Activated naive CD4-positive, alpha-beta T cell treated with anti-CD3 and anti-CD28 coated beads, Interleukin-2, amount 10 ng/mL, durations not matched to agents 7 days and 5 days (primary cell): ENCODE results near the gene HSF5.

Experiments used
- CTCF ChIA-PET: fragments of 350-600 bp; sonication (Branson Sonifier 250); formaldehyde crosslinking; loops from one replicate; lab custom pipeline; 2021; ENCODE audit warnings: antibody characterized with exemption; lab: Charles Lee
- DNase-seq: peaks from one replicate; pipeline ENCODE4 v3.0.0-alpha.2; 2020
- H3K27ac Mint-ChIP-seq: one replicate; pipeline ENCODE4 v1.8.0; 2021; ENCODE audit warnings: mild to moderate bottlenecking, moderate library complexity, mixed read lengths
- H3K27me3 Mint-ChIP-seq: one replicate; pipeline ENCODE4 v1.8.0; 2021; ENCODE audit warnings: mild to moderate bottlenecking, mixed read lengths
- H3K36me3 Mint-ChIP-seq: one replicate; pipeline ENCODE4 v1.8.0; 2021; ENCODE audit warnings: mixed read lengths
- H3K4me1 Mint-ChIP-seq: one replicate; pipeline ENCODE4 v1.8.0; 2021; ENCODE audit warnings: mixed read lengths
- H3K4me3 Mint-ChIP-seq: one replicate; pipeline ENCODE4 v1.8.0; 2021; ENCODE audit warnings: mild to moderate bottlenecking, moderate library complexity, mixed read lengths
- H3K9me3 Mint-ChIP-seq: one replicate; pipeline ENCODE4 v1.8.0; 2021; ENCODE audit warnings: mixed read lengths

HSF5 gene

DNA sequence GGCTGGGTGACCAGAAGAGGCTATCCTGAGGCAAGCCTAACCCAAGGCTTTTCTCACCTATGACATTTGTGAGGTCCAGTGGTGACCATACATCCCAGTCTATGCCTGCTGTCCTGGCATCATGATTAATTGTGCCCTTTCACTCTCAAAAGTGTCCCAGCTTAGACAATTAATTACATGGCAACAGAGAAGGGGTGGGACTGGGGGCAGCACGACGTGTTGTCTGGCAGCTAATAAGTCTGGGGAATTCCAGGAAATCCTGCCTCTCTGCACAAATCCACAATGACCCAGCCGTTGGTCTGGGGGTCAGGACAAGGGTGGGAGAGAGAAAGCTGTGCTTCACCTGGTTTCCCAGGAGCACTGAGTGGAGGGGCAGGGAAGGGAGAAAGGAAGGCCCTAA lies 40.2 kb upstream of the HSF5 start:
- CTCF ChIA-PET, result interaction anchor here (1.3 to 2.3 kb wide), 3 partner anchors 9 to 228 kb away, joined by 3 to 15 read pairs (median 8); no protein-coding TSS in a partner anchor
- no peaks in the 10 kb centered on the region for H3K36me3 Mint-ChIP-seq
- no peak overlapping the region for H3K4me3 Mint-ChIP-seq
- peaks cover 17% of the 10 kb centered on the region for H3K4me1 Mint-ChIP-seq
- H3K27ac Mint-ChIP-seq, result no peak overlapping the region
- peaks cover 58% of the 10 kb centered on the region for H3K27me3 Mint-ChIP-seq
- no peaks in the 10 kb centered on the region for H3K9me3 Mint-ChIP-seq
- DNase-seq, result no peak

DNA sequence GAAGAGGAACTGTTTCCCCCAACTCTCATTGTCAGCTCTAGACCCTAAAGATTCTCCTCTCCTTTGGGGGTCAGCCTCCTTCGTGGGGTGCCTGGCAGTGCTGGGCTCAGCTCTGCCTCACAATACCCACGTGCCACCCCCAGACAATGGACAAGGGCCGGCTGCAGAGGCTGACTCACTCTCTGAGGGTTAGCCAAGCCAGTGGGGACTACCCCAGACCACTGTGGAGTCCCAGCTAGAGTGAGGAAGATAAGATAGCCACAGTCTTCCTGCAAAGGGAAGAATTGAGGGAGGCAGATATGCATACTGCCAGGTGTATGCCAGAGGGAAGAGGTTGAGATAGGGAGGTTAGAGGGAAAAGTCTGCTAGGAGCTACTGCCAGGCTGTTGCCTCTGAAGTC lies 39.7 kb upstream of the HSF5 start:
- CTCF ChIA-PET, result interaction anchor here (0.9 to 2.3 kb wide), 7 partner anchors 8 to 476 kb away, joined by 3 to 15 read pairs (median 5); no protein-coding TSS in a partner anchor
- DNase-seq, result no peak
- Mint-ChIP-seq H3K4me3 (no peak overlapping the region), H3K9me3 (no peaks in the 10 kb centered on the region), H3K27me3 (peaks cover 53% of the 10 kb centered on the region), H3K36me3 (no peaks in the 10 kb centered on the region), H3K27ac (no peak overlapping the region), H3K4me1 (peaks cover 17% of the 10 kb centered on the region)

DNA sequence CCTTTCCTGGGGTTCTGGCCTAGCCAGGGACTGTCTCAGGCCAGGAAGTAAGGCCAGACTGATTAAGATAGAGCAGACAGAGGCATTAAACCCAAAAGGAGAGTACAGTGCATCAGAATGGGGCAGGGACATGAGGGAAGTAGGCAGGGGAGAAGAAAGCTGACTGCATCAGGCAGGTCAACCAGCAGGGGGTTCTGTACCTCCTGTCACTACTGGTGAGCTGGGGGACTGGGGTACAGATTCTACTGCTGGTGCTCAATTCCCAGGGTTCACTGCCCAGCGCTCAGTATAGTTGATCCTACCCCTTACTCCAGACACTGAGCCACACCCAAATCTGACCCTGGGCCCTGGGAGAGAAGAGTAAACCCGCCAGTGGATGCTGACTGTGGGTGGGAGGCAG lies 39.1 kb upstream of the HSF5 start:
- peak; percentile 35 for DNase-seq
- CTCF ChIA-PET, result interaction anchor here (0.9 to 2.0 kb wide), 6 partner anchors 9 to 477 kb away, joined by 3 to 9 read pairs (median 4); no protein-coding TSS in a partner anchor
- Mint-ChIP-seq H3K27me3 (peaks cover 46% of the 10 kb centered on the region), H3K36me3 (no peaks in the 10 kb centered on the region), H3K4me3 (no peak overlapping the region), H3K4me1 (peaks cover 15% of the 10 kb centered on the region), H3K27ac (peak overlapping the region; percentile 72), H3K9me3 (no peaks in the 10 kb centered on the region)

DNA sequence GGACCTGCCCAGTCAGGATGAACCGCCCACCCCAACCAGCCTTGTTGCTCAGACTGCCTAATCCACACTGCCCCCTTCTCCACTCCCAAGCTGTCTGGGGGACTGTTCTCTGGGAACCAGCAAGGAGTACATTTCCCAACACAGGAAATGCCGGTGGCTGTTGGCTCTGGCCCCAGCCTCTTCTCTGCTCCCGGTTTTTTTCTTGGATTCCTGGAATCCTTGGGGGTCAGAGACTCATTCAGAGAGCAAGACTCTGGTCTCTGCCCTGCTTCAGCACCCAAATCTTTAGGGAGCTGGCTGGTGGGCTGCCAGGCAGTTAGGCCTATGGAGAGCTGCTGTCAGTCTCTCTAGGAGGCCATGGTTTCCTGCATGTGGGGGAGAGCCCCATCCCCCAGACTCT lies 37.0 kb upstream of the HSF5 start:
- CTCF ChIA-PET, result no interaction called here
- H3K4me3 Mint-ChIP-seq, result no peak overlapping the region
- H3K27me3 Mint-ChIP-seq, result peaks cover 34% of the 10 kb centered on the region
- no peaks in the 10 kb centered on the region for H3K36me3 Mint-ChIP-seq
- no peak overlapping the region for H3K27ac Mint-ChIP-seq
- no peaks in the 10 kb centered on the region for H3K9me3 Mint-ChIP-seq
- no peak for DNase-seq
- H3K4me1 Mint-ChIP-seq, result peaks cover 17% of the 10 kb centered on the region

GRCh38 chr17:58521680-58522079 lies 33.5 kb upstream of the HSF5 start:
- Mint-ChIP-seq H3K9me3 (no peaks in the 10 kb centered on the region), H3K4me3 (no peak overlapping the region), H3K27me3 (peaks cover 10% of the 10 kb centered on the region), H3K4me1 (peaks cover 24% of the 10 kb centered on the region), H3K36me3 (peaks cover 4% of the 10 kb centered on the region), H3K27ac (no peak overlapping the region)
- DNase-seq, result no peak
- CTCF ChIA-PET, result interaction anchor here (4.0 kb wide), 1 partner anchor 8 kb away, joined by 15 read pairs; no protein-coding TSS in a partner anchor

- Mint-ChIP-seq H3K36me3 (peaks cover 6% of the 10 kb centered on the region), H3K4me3 (no peak overlapping the region), H3K27me3 (peaks cover 10% of the 10 kb centered on the region), H3K9me3 (no peaks in the 10 kb centered on the region), H3K27ac (no peak overlapping the region), H3K4me1 (peaks cover 29% of the 10 kb centered on the region)
- DNase-seq, result peak; percentile 34
- CTCF ChIA-PET, result interaction anchor here (3.2 to 4.0 kb wide), 3 partner anchors 8 to 483 kb away, joined by 11 to 29 read pairs (median 15); no protein-coding TSS in a partner anchor
Measured at GRCh38 chr17:58520843-58521430, 32.7 kb upstream of the HSF5 start.

- Mint-ChIP-seq H3K4me3 (peak overlapping the region; percentile 86), H3K27ac (peak overlapping the region; percentile 95), H3K36me3 (peaks cover 9% of the 10 kb centered on the region), H3K9me3 (no peaks in the 10 kb centered on the region), H3K4me1 (peaks cover 52% of the 10 kb centered on the region), H3K27me3 (peaks cover 10% of the 10 kb centered on the region)
- CTCF ChIA-PET, result interaction anchor here (0.9 to 4.0 kb wide), 9 partner anchors 9 to 485 kb away, joined by 3 to 29 read pairs (median 8); partner anchors contain the start of gene RAD51C
- peak; percentile 100 for DNase-seq
Measured at GRCh38 chr17:58517928-58518609, 29.9 kb upstream of the HSF5 start.

DNA sequence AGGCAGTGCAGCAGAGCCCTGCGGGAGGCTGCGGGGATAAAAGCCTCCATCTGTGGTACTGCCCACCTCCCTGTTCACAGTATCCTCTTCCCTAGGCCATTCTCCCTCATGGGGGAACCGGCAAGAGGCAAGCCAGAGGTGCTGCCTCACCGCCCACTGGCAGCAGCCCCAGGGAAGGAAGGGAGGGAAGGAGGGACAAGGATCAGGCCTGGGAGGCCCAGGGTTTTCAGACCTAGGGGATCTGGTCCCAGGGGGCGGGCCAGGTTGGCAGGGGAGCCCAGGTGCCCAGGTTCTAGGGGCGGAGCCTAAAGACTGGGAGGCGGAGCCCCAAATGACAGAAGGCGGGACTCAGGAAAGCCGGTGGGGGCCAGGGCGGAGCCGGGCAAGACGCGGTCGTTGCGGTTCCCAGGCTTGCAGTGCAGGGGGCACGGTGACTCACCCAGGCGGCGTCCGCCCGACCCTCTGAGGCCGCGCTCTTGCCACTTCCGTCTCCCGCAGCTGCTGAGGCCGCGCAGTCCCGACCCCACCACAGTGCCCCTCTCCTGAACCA lies 29.2 kb upstream of the HSF5 start:
- Mint-ChIP-seq H3K4me1 (peaks cover 57% of the 10 kb centered on the region), H3K9me3 (no peaks in the 10 kb centered on the region), H3K27ac (peak overlapping the region; percentile 95), H3K4me3 (peak overlapping the region; percentile 86), H3K27me3 (peaks cover 10% of the 10 kb centered on the region), H3K36me3 (peaks cover 15% of the 10 kb centered on the region)
- DNase-seq, result no peak
- CTCF ChIA-PET, result interaction anchor here (1.7 to 4.0 kb wide), 5 partner anchors 10 to 175 kb away, joined by 4 to 15 read pairs (median 9); partner anchors contain the start of gene RAD51C

DNA sequence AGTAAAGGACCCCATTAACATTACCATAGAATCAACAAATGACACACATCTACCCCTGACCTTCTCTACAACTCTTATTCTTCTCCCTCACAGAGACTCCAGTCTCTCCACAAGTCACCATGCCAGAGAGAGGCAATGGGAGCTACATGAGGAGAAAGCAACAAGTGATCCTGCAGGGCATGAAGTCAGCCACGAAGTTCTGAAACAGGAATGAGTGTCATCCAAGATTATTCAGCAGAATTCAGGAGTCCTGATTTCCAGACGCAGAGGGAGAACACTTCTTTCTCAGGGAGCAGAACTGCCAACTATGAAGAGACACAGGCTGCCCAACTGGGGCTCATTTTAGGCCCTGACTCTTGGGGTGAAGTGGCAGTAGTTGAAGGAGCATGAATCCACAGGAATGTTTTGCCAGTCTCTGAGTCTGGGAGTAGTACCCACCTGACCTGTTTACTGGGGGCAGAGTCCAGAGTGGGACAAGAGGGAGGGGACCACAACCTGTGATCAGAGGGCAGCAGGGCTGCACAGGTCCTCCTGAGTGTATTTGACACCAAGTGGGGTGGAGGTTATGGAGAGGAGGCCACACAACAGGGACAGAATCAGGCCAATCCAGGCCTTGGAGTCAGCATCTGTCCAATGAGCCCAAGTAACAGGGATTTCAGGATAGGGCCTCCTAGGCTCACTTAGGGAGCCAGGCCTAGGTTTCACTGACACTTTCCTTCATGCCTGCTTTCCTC lies 28.6 kb upstream of the HSF5 start:
- H3K36me3 Mint-ChIP-seq, result peaks cover 19% of the 10 kb centered on the region
- H3K9me3 Mint-ChIP-seq, result no peaks in the 10 kb centered on the region
- CTCF ChIA-PET, result no interaction called here
- H3K4me1 Mint-ChIP-seq, result peaks cover 62% of the 10 kb centered on the region
- peaks cover 10% of the 10 kb centered on the region for H3K27me3 Mint-ChIP-seq
- peak overlapping the region; percentile 95 for H3K27ac Mint-ChIP-seq
- H3K4me3 Mint-ChIP-seq, result peak overlapping the region; percentile 86
- DNase-seq, result peak; percentile 19

DNA sequence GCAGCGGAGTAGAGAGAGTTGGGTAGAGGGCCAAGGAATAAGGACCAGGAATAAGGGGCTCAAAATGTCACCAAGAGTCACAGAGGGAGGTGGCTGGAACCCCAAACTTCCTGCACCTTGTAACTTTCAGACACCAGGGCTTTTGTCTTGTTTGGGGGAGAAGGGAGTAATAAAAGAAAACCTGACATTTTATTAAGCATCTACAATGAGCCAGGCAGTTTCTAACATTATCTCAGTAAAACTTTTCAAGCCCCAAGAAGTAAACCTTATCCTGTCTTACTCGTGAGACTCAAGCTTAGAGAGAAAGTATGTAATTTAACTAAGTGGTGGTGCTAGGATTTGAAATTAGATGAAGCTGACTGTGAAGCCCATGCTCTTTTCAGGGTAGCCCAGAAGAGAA lies 27.1 kb upstream of the HSF5 start:
- peaks cover 68% of the 10 kb centered on the region for H3K4me1 Mint-ChIP-seq
- peak overlapping the region; percentile 86 for H3K4me3 Mint-ChIP-seq
- peaks cover 35% of the 10 kb centered on the region for H3K36me3 Mint-ChIP-seq
- H3K27ac Mint-ChIP-seq, result peak overlapping the region; percentile 67
- H3K9me3 Mint-ChIP-seq, result no peaks in the 10 kb centered on the region
- DNase-seq, result no peak
- peaks cover 4% of the 10 kb centered on the region for H3K27me3 Mint-ChIP-seq
- CTCF ChIA-PET, result interaction anchor here (0.7 to 1.3 kb wide), 2 partner anchors 197 to 221 kb away, joined by 3 read pairs; no protein-coding TSS in a partner anchor

DNA sequence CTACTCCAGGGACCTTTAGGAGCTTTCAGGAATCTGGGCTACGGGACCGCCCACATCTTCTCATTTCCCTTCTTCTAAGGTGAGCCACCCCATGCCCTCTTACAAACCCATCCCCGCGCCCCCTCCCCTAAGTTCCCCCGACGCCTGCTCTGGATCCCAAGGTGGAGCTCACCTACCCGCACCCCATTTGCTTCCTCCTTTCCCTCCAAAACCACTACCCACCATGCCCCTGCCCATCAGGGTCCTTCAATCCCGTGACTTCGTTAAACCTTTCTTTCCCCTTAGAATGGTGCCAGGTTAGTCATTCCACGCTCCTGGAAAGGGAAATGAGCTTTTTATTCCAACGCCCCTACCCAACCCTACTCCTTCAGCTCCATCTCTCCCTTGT lies 26.6 kb upstream of the HSF5 start:
- no peak for DNase-seq
- peaks cover 4% of the 10 kb centered on the region for H3K27me3 Mint-ChIP-seq
- peak overlapping the region; percentile 86 for H3K4me3 Mint-ChIP-seq
- H3K36me3 Mint-ChIP-seq, result peaks cover 40% of the 10 kb centered on the region
- peaks cover 68% of the 10 kb centered on the region for H3K4me1 Mint-ChIP-seq
- H3K9me3 Mint-ChIP-seq, result no peaks in the 10 kb centered on the region
- peak overlapping the region; percentile 33 for H3K27ac Mint-ChIP-seq
- CTCF ChIA-PET, result interaction anchor here (1.3 kb wide), 1 partner anchor 197 kb away, joined by 3 read pairs; no protein-coding TSS in a partner anchor

- Mint-ChIP-seq H3K27ac (peak within 1 kb of the TSS; percentile 78), H3K4me1 (peaks cover 71% of the 10 kb centered on the region), H3K36me3 (peaks cover 44% of the 10 kb centered on the region), H3K9me3 (no peaks in the 10 kb centered on the region), H3K27me3 (peaks cover 4% of the 10 kb centered on the region), H3K4me3 (peak within 1 kb of the TSS; percentile 86)
- CTCF ChIA-PET, result interaction anchor here (0.8 kb wide), 1 partner anchor 13 kb away, joined by 3 read pairs; no protein-coding TSS in a partner anchor
- DNase-seq, result peak; percentile 84
Measured at GRCh38 chr17:58513965-58514769, 26.0 kb upstream of the HSF5 start, which contains the start of gene MTMR4. MTMR4 (minus strand) TSS chr17:58514638; CDS start chr17:58514407, 231 bp downstream.
